T-cell (primary cell): ENCODE results near the gene NTMT2. TPM values are rescaled to one million over a fixed set of nuclear protein-coding genes. Genes with fewer than 3 reads are reported as not detected.

Experiments
- ATAC-seq, 4 experiments: fragments of 200-7000 bp in 3 of 4; fragments of 150-1000 bp in 1 of 4; cut with Tn5 transposase; replicated peaks in 1 of 4; 1 replicate in 3 of 4; 2 replicates in 1 of 4; pipeline ENCODE4 v1.10.0; 2021; ENCODE audit warnings: moderate library complexity in 3 of 4, mild to moderate bottlenecking in 2 of 4, moderate number of reproducible peaks in 1 of 4
- CTCF ChIA-PET, 2 donors: fragments of 300-600 bp; sonication (Branson Sonifier 250); formaldehyde crosslinking; loops; one replicate each; lab custom pipeline; 2022; ENCODE audit warnings: antibody characterized with exemption in 2 of 2; lab: Charles Lee
- POLR2A ChIA-PET, 2 donors: fragments of 300-600 bp; sonication (Branson Sonifier 250); formaldehyde crosslinking; loops; one replicate each; lab custom pipeline; 2022; ENCODE audit warnings: antibody characterized with exemption in 2 of 2; lab: Charles Lee
- DNase-seq, 35 experiments: peaks; one replicate each; pipeline versions ENCODE4 v3.0.0 to v3.0.0-alpha.2; 2013 to 2023
- H3K27ac ChIP-seq: one replicate; pipeline ENCODE4 v1.5.1; 2013; ENCODE audit warnings: low read length
- H3K27me3 ChIP-seq, 2 experiments: replicated peaks in 1 of 2; 1 replicate in 1 of 2; 2 replicates in 1 of 2; pipeline versions ENCODE4 v1.6.1 to v1.7.0; 2013; ENCODE audit warnings: low read length in 1 of 2, mixed read lengths in 1 of 2; ENCODE audit not compliant: control insufficient read depth in 2 of 2, insufficient read depth in 2 of 2; ENCODE audit errors: extremely low read depth in 1 of 2
- H3K36me3 ChIP-seq, 2 donors: 1 replicate in 1 of 2; 2 replicates in 1 of 2; pipeline versions ENCODE4 v1.6.1 to v1.7.0; 2013; ENCODE audit warnings: low read length in 1 of 2; ENCODE audit not compliant: control insufficient read depth in 2 of 2, insufficient read depth in 1 of 2; ENCODE audit errors: extremely low read depth in 1 of 2
- H3K4me1 ChIP-seq, 2 experiments: 1 replicate in 1 of 2; 2 replicates in 1 of 2; pipeline versions ENCODE4 v1.6.1 to v1.7.0; 2013; ENCODE audit warnings: low read length in 2 of 2, mixed read lengths in 1 of 2; ENCODE audit not compliant: insufficient read depth in 2 of 2, control insufficient read depth in 1 of 2; ENCODE audit errors: extremely low read depth in 1 of 2
- H3K4me3 ChIP-seq, 2 donors: 1 replicate in 1 of 2; 2 replicates in 1 of 2; pipeline versions ENCODE4 v1.5.1 to v1.7.0; 2013; ENCODE audit warnings: mild to moderate bottlenecking in 2 of 2, low read length in 1 of 2, moderate library complexity in 1 of 2; ENCODE audit not compliant: control insufficient read depth in 1 of 2; ENCODE audit errors: extremely low read depth in 1 of 2
- H3K9me3 ChIP-seq: 2 replicates; pipeline ENCODE4 v1.7.0; 2013
- H3K27ac Mint-ChIP-seq, 2 donors: one replicate each; pipeline ENCODE4 v1.8.0; 2020 to 2021; ENCODE audit warnings: mild to moderate bottlenecking in 2 of 2, mixed read lengths in 2 of 2
- H3K27me3 Mint-ChIP-seq, 2 donors: one replicate each; pipeline ENCODE4 v1.8.0; 2021 to 2022; ENCODE audit warnings: mixed read lengths in 2 of 2
- H3K36me3 Mint-ChIP-seq: one replicate; pipeline ENCODE4 v1.8.0; 2021; ENCODE audit warnings: mixed read lengths
- H3K4me1 Mint-ChIP-seq, 3 donors: one replicate each; pipeline ENCODE4 v1.8.0; 2020 to 2022; ENCODE audit warnings: mixed read lengths in 3 of 3, mild to moderate bottlenecking in 1 of 3
- H3K4me3 Mint-ChIP-seq, 3 donors: one replicate each; pipeline ENCODE4 v1.8.0; 2020 to 2022; ENCODE audit warnings: mild to moderate bottlenecking in 3 of 3, mixed read lengths in 3 of 3, moderate library complexity in 3 of 3
- H3K9me3 Mint-ChIP-seq, 3 donors: one replicate each; pipeline ENCODE4 v1.8.0; 2020 to 2022; ENCODE audit warnings: mixed read lengths in 3 of 3
- WGBS: methylation state at CpG from one replicate; pipeline ENCODE4 v1.1.5; 2013; ENCODE audit warnings: missing lambda C conversion rate; ENCODE audit not compliant: insufficient coverage; 5-methylcytosine and 5-hydroxymethylcytosine counted together
- total RNA-seq, 35 experiments: library from RNA in 6 of 35; stranded (reverse) in 6 of 35; fragments of 120-200 nt in 1 of 35; gene quantifications; one replicate each; pipeline versions ENCODE4 v1.2.1 to v1.2.4 and lab custom pipeline; 2013 to 2026

The NTMT2 gene
- total RNA-seq, 5 donors from 2014 or later (not counting 1 experiment from before 2014, with no cell fraction given), result not detected

GRCh38 chr1:170205301-170205700, 59.5 kb downstream of the NTMT2 start:
- peaks cover 10 to 19% of the 10 kb centered on the region in 2 donors for H3K27me3 Mint-ChIP-seq

GRCh38 chr1:170209125-170209524, 63.4 kb downstream of the NTMT2 start:
- H3K4me3 ChIP-seq, result no peak overlapping the region
- no peaks in the 10 kb centered on the region for H3K36me3 Mint-ChIP-seq
- H3K27me3 ChIP-seq, result peaks cover 0 to 12% of the 10 kb centered on the region in 2 experiments
- no peaks in the 10 kb centered on the region for H3K9me3 ChIP-seq
- H3K9me3 Mint-ChIP-seq, result peaks cover 2 to 8% (median 7%) of the 10 kb centered on the region in 3 donors
- no peak overlapping the region for H3K27ac Mint-ChIP-seq
- H3K36me3 ChIP-seq, result no peaks in the 10 kb centered on the region
- no peak overlapping the region for H3K4me3 Mint-ChIP-seq
- DNase-seq (no peak), ATAC-seq (no peak)
- H3K4me1 ChIP-seq, result no peaks in the 10 kb centered on the region
- CTCF ChIA-PET, result no interaction called here
- no peaks in the 10 kb centered on the region for H3K4me1 Mint-ChIP-seq
- no peak overlapping the region for H3K27ac ChIP-seq
- POLR2A ChIA-PET, result no interaction called here
- peaks cover 27 to 39% of the 10 kb centered on the region in 2 donors for H3K27me3 Mint-ChIP-seq

More at GRCh38 chr1:170205301-170205700, 59.5 kb downstream of the NTMT2 start:
- no peak overlapping the region for H3K4me3 Mint-ChIP-seq
- H3K27me3 ChIP-seq, result peaks cover 0 to 7% of the 10 kb centered on the region in 2 experiments
- H3K36me3 Mint-ChIP-seq, result no peaks in the 10 kb centered on the region
- no peaks in the 10 kb centered on the region for H3K9me3 ChIP-seq
- no peaks in the 10 kb centered on the region for H3K4me1 Mint-ChIP-seq
- peaks cover 2 to 8% (median 7%) of the 10 kb centered on the region in 3 donors for H3K9me3 Mint-ChIP-seq
- DNase-seq (no peak), ATAC-seq (no peak)
- no peak overlapping the region for H3K27ac ChIP-seq
- CTCF ChIA-PET, result no interaction called here
- no peaks in the 10 kb centered on the region for H3K4me1 ChIP-seq
- no peak overlapping the region for H3K4me3 ChIP-seq
- no peaks in the 10 kb centered on the region for H3K36me3 ChIP-seq
- POLR2A ChIA-PET, result no interaction called here
- H3K27ac Mint-ChIP-seq, result no peak overlapping the region

- Histone ChIP-seq H3K4me3 (no peak overlapping the region), H3K27me3 (peaks cover 0 to 14% of the 10 kb centered on the region in 2 experiments), H3K9me3 (no peaks in the 10 kb centered on the region), H3K4me1 (no peaks in the 10 kb centered on the region), H3K27ac (no peak overlapping the region), H3K36me3 (no peaks in the 10 kb centered on the region)
- H3K36me3 Mint-ChIP-seq, result no peaks in the 10 kb centered on the region
- no peak overlapping the region for H3K4me3 Mint-ChIP-seq
- H3K27me3 Mint-ChIP-seq, result peaks cover 32 to 44% of the 10 kb centered on the region in 2 donors
- H3K27ac Mint-ChIP-seq, result no peak overlapping the region
- DNase-seq (no peak), ATAC-seq (no peak)
- peaks cover 2 to 8% (median 7%) of the 10 kb centered on the region in 3 donors for H3K9me3 Mint-ChIP-seq
- CTCF ChIA-PET, result no interaction called here
- WGBS, result no CpG with 5 or more reads among the region's 3 CpGs
- no peaks in the 10 kb centered on the region for H3K4me1 Mint-ChIP-seq
- POLR2A ChIA-PET, result no interaction called here
These were observed 64.4 kb downstream of the NTMT2 start for GRCh38 chr1:170210142-170210541.

- WGBS, result 100% methylated on average over 2 of the region's 6 CpGs
- no peaks in the 10 kb centered on the region for H3K4me1 Mint-ChIP-seq
- H3K27me3 Mint-ChIP-seq, result peaks cover 37 to 51% of the 10 kb centered on the region in 2 donors
- no peak for DNase-seq
- H3K4me3 Mint-ChIP-seq, result no peak overlapping the region
- H3K4me1 ChIP-seq, result no peaks in the 10 kb centered on the region
- no peak for ATAC-seq
- no peaks in the 10 kb centered on the region for H3K36me3 Mint-ChIP-seq
- no peak overlapping the region for H3K27ac ChIP-seq
- no peaks in the 10 kb centered on the region for H3K9me3 Mint-ChIP-seq
- H3K27ac Mint-ChIP-seq, result no peak overlapping the region
- H3K36me3 ChIP-seq, result no peaks in the 10 kb centered on the region
- CTCF ChIA-PET, result no interaction called here
- no peaks in the 10 kb centered on the region for H3K9me3 ChIP-seq
- POLR2A ChIA-PET, result no interaction called here
- peaks cover 0 to 7% of the 10 kb centered on the region in 2 experiments for H3K27me3 ChIP-seq
- no peak overlapping the region for H3K4me3 ChIP-seq
These were observed 67.8 kb downstream of the NTMT2 start for GRCh38 chr1:170213596-170213995.

- ATAC-seq (no peak), DNase-seq (no peak)
- Histone ChIP-seq H3K4me1 (no peaks in the 10 kb centered on the region), H3K4me3 (no peak overlapping the region), H3K27me3 (peaks cover 0 to 7% of the 10 kb centered on the region in 2 experiments), H3K27ac (no peak overlapping the region), H3K36me3 (no peaks in the 10 kb centered on the region), H3K9me3 (no peaks in the 10 kb centered on the region)
- no peaks in the 10 kb centered on the region for H3K9me3 Mint-ChIP-seq
- CTCF ChIA-PET, result no interaction called here
- no peak overlapping the region for H3K27ac Mint-ChIP-seq
- H3K27me3 Mint-ChIP-seq, result peaks cover 37 to 53% of the 10 kb centered on the region in 2 donors
- WGBS, result 21% methylated on average over 4 of the region's 10 CpGs
- H3K4me3 Mint-ChIP-seq, result no peak overlapping the region
- H3K4me1 Mint-ChIP-seq, result no peaks in the 10 kb centered on the region
- no peaks in the 10 kb centered on the region for H3K36me3 Mint-ChIP-seq
- POLR2A ChIA-PET, result no interaction called here
These were observed 68.6 kb downstream of the NTMT2 start for GRCh38 chr1:170214117-170215032.

GRCh38 chr1:170215072-170215885, 69.5 kb downstream of the NTMT2 start:
- H3K9me3 Mint-ChIP-seq, result no peaks in the 10 kb centered on the region

More at GRCh38 chr1:170215072-170215885, 69.5 kb downstream of the NTMT2 start:
- Histone ChIP-seq H3K9me3 (no peaks in the 10 kb centered on the region), H3K4me3 (no peak overlapping the region), H3K27me3 (peaks cover 0 to 7% of the 10 kb centered on the region in 2 experiments), H3K27ac (no peak overlapping the region), H3K36me3 (no peaks in the 10 kb centered on the region), H3K4me1 (no peaks in the 10 kb centered on the region)
- no peak for ATAC-seq
- ChIA-PET CTCF (no interaction called here), POLR2A (no interaction called here)
- Mint-ChIP-seq H3K4me3 (no peak overlapping the region), H3K27ac (no peak overlapping the region), H3K4me1 (no peaks in the 10 kb centered on the region), H3K36me3 (no peaks in the 10 kb centered on the region), H3K27me3 (peaks cover 31 to 50% of the 10 kb centered on the region in 2 donors)
- DNase-seq, result no peak
- 60% methylated on average over 1 of the region's 4 CpGs for WGBS
